GM13976 (cell line): ENCODE results near the gene EDC3.

ENCODE experiments used
- DNase-seq: peaks from one replicate; pipeline ENCODE4 v3.0.0; 2012; ENCODE audit warnings: low spot score
- CTCF ChIP-seq: IDR thresholded peaks from 2 replicates; pipeline ENCODE4 v1.5.1; 2012; ENCODE audit warnings: borderline replicate concordance, mild to moderate bottlenecking; ENCODE audit not compliant: insufficient read depth; ENCODE audit errors: extremely low read depth, missing control alignments, control extremely low read depth
- in situ Hi-C: fragments of 300-500 bp; cut with MboI; formaldehyde crosslinking; loops from one replicate; pipeline ENCODE4 v1.12.0; 2022; ENCODE audit warnings: low sequenced_read_pairs, mixed read lengths, inconsistent platforms; ENCODE audit not compliant: unreplicated experiment

The EDC3 gene

GRCh38 chr15:74610302-74610951 lies 85.4 kb downstream of the EDC3 start:
- in situ Hi-C loops, result no loop called here
- no peak for DNase-seq
- TF ChIP-seq CTCF, result no peak

- no peak for DNase-seq
- no peak for TF ChIP-seq CTCF
Observed at GRCh38 chr15:74609938-74610301, 85.9 kb downstream of the EDC3 start.

GRCh38 chr15:74608786-74609185 lies 87.0 kb downstream of the EDC3 start:
- DNase-seq, result no peak
- in situ Hi-C loops, result no loop called here

More at GRCh38 chr15:74609938-74610301, 85.9 kb downstream of the EDC3 start:
- in situ Hi-C loops, result no loop called here

GRCh38 chr15:74605795-74606150 lies 90.1 kb downstream of the EDC3 start:
- in situ Hi-C loops, result no loop called here
- DNase-seq, result no peak

More at GRCh38 chr15:74608786-74609185, 87.0 kb downstream of the EDC3 start:
- no peak for TF ChIP-seq CTCF

GRCh38 chr15:74604983-74605794 lies 90.6 kb downstream of the EDC3 start:
- in situ Hi-C loops, result no loop called here
- no peak for DNase-seq
- TF ChIP-seq CTCF, result no peak

More at GRCh38 chr15:74605795-74606150, 90.1 kb downstream of the EDC3 start:
- no peak for TF ChIP-seq CTCF

- in situ Hi-C loops, result no loop called here
- no peak for TF ChIP-seq CTCF
Observed at GRCh38 chr15:74603789-74604705, 91.8 kb downstream of the EDC3 start.

More at GRCh38 chr15:74603789-74604705, 91.8 kb downstream of the EDC3 start:
- DNase-seq, result no peak
